ENCODE results near the gene PRDM11.

- TF ChIP-seq CTCF (IDR thresholded peaks at IDR 0.05) (no peak), SP1 (CRISPR knock-in tag; conservative IDR thresholded peaks at IDR 0.05) (no peak), MYBL2 (CRISPR knock-in tag; IDR thresholded peaks at IDR 0.05) (no peak), MLX (CRISPR knock-in tag; IDR thresholded peaks at IDR 0.05) (no peak), RELA (CRISPR knock-in tag; IDR thresholded peaks at IDR 0.05; ENCODE audit: borderline replicate concordance) (no peak), ZNF138 (CRISPR knock-in tag; conservative IDR thresholded peaks at IDR 0.05) (no peak), ZNF121 (CRISPR knock-in tag; IDR thresholded peaks at IDR 0.05) (no peak), SMAD4 (CRISPR knock-in tag; IDR thresholded peaks at IDR 0.05) (no peak), E2F4 (CRISPR knock-in tag; IDR thresholded peaks at IDR 0.05; ENCODE audit: borderline replicate concordance, low read depth) (no peak), TEAD4 (CRISPR knock-in tag; IDR thresholded peaks at IDR 0.05) (no peak), NFE2L1 (CRISPR knock-in tag; IDR thresholded peaks at IDR 0.05) (no peak)
- TF ChIP-seq, protein P1, sequence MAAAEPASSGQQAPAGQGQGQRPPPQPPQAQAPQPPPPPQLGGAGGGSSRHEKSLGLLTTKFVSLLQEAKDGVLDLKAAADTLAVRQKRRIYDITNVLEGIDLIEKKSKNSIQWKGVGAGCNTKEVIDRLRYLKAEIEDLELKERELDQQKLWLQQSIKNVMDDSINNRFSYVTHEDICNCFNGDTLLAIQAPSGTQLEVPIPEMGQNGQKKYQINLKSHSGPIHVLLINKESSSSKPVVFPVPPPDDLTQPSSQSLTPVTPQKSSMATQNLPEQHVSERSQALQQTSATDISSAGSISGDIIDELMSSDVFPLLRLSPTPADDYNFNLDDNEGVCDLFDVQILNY (CRISPR knock-in tag; IDR thresholded peaks at IDR 0.05): no peak
Measured at GRCh38 chr11:45181889-45182550, 35.6 kb downstream of the PRDM11 start.
